Activated CD8-positive, alpha-beta memory T cell treated with anti-CD3 and anti-CD28 coated beads for 48 hours (primary cell): ENCODE measurements around the gene CD164L2.

Experiments
- DNase-seq, 3 experiments: peaks; one replicate each; pipeline ENCODE4 v3.0.0-alpha.2; 2020; ENCODE audit warnings: low read depth in 2 of 3, low spot score in 2 of 3

Gene CD164L2

DNA sequence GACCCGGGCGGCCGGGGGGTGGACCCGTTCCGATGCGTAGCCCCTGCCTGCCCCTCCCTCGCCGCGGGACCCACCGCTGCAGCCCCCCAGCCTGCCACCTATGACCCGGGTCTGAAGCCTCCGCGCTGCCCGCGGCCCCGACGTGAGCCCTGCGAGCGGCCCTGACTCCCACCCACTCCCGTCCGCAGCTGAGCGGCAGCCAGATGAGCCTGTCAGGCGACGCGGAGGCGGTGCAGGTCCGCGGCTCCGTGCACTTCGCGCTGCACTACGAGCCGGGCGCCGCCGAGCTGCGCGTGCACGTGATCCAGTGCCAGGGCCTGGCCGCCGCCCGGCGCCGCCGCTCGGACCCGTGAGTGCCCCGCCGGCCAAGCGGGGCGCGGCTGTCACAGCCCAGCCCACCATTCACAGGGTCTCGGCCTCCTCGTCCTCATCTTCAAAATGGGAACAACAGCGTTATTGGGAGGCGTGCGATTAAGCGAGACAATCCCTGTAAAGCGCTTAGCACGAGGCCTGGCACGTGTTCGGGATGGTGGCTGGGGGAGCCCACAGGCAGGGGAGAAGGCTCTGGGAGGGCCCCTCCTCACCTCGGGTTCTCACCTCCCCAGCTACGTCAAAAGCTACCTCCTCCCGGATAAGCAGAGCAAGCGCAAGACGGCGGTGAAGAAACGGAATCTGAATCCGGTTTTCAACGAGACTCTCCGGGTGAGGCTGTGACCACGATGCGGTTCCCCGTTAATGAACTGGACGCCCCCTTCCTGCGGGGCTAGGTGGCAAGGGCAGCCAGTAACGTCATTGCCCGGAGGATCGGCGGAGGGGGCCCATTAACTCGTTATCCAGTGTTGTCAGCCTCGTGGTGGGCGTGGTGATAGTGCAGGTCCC lies 33.1 kb downstream of the CD164L2 start:
- DNase-seq: no peak

DNA sequence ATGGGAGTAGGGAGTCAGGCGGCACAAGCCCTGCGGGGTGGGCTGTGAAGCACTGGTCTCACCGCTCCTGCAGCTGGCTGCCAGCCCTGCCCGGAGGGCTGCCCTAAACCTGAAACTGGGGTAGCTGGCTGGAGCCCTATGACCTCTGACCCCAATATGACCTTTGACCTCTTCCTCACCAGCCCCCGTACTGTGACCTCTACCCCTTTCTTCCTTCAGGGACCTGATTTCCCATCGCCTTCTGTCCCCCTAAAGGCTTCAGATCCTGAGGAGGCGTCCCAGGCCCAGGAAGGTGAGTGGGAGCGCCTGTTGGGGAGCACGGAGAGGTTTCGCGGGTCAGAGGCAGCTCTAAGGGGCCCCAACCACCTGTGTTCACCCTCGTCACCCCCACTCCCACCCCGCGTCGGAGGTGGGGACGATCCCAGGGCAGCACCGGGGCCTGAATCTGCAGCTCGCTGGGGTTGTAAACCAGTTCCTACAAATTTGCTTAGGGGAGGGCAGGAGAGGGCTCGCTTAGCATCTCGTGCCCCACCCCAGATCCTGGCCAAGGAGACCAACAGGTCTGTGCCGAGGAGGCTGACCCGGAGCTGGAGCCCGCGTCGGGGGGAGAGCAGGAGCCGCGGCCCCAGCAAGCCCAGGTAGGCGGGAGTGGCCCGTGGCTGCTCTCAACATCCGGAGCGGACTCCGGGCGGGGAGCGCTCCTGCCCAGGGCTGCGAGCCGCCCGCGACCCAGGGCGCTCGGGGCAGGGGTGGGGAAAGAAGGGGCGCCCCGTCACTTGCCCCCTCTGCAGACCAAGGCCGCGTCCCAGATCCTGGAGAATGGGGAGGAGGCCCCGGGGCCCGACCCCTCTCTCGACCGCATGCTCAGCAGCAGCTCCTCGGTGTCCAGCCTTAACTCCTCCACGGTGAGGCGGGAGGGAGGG lies 34.0 kb downstream of the CD164L2 start:
- no peak for DNase-seq

DNA sequence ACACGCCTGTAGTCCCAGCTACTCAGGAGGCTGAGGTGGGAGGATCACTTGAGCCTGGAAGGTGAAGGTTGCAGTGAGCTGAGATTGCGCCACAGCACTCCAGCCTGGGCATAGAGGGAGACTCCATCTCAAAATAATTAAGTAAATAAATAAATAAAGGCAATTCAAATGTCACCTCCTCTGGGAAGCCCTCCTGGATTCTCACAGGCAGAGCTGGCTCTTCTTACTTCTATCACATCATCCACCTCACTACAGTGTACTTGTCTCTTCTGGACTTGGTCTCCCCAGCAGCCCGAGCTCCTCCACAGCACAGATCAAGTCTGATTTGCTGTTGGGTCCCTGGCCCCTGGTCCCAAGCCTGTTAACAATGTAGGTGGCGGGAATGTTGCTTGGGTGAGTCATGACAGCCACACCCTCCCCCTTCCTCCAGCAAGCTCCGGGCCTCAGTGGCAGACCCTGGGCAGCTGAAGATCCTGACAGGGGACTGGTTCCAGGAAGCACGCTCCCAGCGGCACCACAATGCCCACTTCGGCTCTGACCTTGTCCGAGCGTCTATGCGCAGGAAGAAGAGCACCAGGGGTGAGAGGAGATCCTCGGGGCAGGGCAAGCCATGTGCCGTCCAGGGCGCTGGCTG lies 36.0 kb downstream of the CD164L2 start:
- no peak for DNase-seq

DNA sequence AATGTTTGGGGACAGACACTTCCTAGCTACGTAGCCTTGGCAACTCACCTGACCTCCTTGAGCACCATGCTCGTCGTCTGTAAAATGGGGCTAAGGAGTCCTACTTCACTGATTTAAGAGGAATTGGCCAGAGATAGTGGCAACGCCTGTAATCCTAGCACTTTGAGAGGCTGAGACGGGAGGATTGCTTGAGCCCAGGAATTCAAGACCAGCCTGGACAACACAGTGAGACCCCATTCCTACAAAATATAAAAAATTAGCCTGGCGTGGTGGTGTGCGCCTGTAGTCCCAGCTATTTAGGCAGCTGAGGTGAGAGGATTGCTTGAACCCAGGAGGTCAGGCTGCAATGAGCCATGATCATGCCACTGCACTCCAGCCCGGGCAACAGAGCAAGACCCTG lies 36.8 kb downstream of the CD164L2 start:
- no peak for DNase-seq

DNA sequence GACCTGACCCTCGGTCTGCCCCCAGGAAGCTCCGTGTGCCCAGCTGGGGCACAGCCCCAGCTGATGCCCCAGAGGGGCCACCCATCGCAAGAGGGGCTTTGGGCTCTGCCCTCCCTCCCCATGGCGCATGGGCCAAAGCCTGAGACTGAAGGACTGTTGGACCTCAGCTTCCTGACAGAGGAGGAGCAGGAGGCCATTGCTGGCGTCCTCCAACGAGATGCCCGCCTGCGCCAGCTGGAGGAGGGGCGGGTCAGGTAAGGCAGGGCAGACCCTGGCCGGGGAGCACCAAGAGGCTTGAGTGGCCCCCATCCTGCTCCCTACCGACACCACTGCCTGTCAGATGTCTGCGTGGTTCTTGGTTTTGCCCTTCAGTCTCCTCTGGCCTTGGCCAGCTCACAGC lies 37.9 kb downstream of the CD164L2 start:
- no peak for DNase-seq

DNA sequence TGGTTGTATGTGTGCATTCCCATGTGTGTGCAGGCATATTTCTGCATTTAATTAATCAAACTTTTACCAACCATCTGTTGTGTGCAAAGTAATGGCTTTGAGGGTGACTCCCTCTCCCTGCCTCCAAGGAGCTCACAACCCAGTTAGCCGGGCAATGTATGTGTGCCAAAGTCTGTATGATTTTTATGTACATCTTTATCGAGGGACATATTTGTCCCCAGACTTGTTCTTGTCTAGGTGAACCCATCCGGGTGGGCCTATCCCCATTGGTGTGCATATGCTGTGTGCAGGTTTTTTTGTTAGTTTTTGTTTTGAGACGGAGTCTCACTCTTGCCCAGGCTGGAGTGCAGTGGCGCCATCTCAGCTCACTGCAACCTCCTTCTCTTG lies 39.5 kb downstream of the CD164L2 start:
- no peak for DNase-seq

DNA sequence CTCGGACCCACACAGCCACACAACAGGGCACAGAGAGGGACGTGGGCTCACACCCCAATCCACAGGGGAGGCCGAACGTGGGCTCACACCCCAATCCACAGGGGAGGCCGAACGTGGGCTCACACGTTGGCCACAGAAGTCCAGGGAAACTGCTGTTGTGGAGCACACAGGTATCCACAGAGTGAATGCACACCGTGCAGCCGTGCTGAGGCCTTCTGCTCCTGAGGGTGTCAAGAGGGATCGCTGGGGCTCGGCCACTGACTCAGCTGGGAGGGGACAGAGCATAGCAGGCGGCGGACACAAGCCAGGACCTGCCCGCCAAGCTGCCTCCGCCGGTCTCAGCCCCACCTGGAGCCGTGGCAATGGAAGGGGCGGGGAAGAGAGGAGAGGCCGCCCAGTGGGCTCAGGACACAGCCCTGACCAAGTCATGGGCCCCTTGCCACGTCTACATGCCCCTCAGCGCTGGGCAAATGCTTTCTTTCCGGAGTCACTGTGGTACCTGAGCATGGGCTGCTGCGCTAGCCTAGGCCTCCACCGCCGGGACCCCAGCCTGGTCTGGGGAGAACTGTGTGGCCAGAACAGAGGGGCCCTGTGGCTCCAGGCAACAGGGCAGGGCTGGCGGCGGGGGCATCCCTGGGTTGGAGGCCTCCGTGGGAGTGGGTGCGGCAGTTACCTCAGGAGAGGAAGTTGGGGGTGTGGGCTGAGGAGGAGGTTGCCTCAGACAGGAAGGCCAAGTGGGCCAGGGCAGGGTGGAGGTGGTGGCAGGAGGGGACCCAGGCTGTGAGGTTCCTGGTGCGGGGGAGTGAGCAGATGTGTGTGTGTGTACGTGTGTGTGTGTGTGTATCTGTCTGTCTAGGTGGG lies 40.1 kb downstream of the CD164L2 start:
- no peak for DNase-seq

DNA sequence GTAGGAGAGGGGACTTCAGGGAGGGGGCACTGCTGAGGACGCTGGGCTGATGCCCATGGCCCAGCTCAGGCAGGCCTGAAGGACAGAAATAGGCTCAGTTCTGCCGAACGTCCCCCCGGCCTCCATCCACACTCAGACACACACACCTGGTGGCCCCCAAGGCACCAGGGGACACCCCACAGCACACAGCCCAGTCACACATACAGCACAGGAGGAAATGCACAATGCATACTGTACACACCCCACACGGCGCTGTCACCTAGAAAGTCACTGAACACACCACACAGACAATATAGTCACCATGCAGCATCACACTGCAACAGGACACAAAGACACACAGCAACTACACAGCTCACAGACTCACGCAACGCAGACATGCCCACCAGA lies 40.7 kb downstream of the CD164L2 start:
- no peak for DNase-seq

DNA sequence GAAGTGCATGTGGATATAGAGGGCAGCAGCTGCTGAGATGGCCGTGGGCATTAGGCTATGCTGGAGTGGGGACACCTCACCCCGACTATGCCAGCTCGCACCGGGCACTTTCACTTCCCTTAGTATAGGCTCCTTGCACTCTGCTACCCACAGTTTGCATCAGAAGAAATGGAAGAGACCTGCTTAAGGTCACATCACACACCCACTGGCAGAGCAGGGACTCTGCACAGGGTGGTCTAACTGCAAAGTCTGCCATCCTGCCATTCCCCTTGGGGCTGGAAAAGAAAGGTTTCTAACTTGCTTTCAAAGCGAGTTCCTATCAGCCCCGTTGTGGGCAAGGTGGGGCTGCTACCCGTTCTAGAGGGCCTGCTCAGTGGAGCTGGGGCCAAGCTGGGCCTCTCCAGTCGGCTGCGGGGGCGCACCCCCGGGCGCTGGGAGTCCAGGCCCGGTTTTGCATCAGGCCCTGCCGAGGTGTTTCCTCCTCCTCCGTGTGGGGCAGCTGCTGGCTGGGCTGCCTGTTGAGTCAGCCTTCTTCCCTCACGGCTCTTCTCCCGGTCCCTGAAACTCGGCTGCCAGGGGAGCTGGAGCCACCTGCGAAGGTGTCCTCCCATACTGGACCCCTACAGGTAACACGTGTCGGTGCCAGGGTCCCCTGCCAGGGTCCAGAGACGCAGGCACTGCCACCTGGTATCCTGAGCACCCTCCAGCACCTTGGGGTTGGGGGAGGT lies 41.4 kb downstream of the CD164L2 start, which contains the start of gene SYTL1:
TSS of gene SYTL1 (plus strand) at position 498 of the 728 bp plus-strand sequence. CDS start 3,313 bp downstream, outside the sequence.
- peak in 1 of 3 experiments; percentile 52 for DNase-seq

DNA sequence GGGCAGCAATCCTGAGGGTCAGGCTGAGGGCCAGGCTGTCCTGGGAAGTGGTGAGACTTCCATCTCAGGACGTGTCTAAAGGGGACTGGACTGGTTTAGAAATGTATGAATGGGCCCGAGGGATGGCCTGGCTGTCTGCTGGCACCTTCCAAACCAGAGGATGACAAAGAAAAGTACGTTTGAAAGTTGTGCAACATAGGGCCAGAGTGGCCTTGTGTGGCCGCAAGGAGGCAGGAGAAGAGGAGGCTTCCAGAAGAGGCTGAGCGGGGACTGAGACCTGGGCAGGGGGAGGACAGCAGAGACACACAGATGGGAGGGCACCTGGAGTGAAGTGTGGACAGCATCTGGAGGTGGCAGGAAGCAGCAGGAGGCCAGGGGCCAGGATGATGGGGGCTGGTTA lies 43.9 kb downstream of the CD164L2 start:
- DNase-seq: no peak

DNA sequence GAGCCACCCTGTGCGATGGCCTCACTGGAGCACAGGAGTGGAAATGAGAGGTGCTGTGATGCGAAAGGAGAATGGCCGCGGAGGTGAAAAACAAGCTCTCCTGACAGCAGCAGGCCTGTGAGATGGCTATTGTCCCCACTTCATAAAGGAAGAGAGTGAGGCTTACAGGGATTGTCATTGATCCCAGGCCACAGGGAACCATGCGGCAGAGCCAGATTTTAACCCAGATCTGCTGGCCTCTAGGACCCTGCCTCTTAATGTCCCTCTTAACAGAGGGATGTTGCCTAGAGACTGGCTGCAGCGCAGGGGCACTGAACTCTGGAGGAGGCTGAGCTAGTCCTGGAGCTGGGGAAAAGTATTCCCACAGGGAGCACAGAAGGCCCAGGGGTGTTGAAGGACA lies 44.4 kb downstream of the CD164L2 start:
- DNase-seq: no peak

DNA sequence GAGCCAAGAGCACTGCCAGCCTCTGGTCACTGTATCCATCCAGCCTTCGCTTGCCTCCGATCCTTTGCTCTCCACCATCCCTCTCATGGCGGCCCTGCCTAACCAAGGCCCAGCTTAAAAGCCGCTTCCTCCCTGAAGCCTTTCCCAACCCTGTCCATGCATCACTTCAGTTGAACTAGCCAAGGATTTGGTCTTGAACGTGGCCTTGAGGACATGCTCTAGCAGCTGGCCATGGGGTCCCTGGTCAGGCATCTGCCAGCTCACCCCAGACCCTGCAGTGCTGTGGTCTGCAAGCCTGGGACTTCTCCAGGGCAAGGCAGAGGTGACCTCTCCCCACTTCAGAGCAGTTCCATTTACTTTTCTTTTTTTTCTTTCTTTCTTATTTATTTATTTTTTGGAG lies 46.4 kb downstream of the CD164L2 start:
- no peak for DNase-seq

DNA sequence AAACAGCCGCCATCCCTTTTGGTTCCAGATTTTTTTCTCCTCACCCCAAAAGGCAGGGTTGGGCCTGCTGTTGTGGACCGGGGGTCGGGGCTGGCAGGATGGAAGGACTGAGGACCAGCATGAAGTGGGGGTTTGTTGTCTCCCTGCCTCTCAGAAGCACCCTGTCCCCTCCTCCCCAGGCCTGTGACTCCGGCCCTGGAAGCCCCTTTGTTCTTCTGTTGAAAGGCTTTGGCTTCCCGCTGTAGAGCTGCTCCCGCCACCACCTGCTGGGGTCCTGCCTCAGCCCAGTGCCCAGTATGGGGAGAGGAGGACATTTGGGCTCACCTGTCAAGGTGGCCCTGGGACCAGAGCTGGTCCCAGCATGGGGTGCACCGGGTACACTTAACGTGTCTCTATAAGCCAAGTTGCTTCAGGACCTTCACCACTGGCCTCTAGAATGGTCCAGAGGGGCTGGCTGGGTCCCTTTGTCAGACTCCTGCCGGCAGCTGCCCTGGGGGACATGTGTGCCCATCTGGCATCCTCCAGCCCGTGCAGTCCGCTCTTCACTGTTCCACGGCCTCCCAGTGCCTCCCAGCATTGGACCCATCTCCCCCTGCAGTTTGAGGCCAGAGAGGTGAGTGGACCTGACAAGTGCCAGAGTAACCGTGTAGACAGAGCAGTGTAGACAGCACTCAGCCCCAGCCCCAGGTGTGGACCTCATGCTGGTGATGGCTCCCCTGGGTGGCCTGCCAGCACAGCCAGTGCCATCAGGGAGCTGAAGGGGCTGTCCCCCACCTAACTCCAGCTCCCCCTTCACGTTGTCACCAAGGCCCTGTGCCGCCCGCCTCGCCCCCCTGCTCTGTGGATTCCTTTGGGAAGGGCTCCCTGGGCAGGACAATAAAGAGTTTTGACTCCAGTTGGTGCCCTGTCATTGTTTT lies 47.4 kb downstream of the CD164L2 start:
- DNase-seq: no peak

DNA sequence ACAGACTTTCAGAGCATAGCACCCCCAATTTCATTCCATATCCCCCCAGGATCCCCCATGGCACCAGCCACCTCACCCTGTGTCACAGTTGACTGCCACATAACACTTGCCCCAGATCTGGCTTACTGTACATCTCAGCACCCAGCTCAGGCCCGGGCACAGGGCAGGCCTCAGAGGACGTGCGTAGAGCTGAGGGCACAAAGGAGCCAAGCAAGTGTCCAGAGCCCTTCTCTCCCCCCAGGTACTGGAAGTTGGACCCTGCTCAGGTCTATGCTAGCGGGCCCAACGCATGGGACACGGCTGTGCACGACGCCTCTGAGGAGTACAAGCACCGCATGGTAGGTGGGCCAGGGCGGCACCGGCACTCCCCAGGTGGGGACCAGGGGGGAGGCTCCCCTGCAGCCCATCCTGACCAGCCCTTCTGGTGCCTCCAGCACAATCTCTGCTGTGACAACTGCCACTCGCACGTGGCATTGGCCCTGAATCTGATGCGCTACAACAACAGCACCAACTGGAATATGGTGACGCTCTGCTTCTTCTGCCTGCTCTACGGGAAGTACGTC lies 49.3 kb downstream of the CD164L2 start:
- no peak for DNase-seq

DNA sequence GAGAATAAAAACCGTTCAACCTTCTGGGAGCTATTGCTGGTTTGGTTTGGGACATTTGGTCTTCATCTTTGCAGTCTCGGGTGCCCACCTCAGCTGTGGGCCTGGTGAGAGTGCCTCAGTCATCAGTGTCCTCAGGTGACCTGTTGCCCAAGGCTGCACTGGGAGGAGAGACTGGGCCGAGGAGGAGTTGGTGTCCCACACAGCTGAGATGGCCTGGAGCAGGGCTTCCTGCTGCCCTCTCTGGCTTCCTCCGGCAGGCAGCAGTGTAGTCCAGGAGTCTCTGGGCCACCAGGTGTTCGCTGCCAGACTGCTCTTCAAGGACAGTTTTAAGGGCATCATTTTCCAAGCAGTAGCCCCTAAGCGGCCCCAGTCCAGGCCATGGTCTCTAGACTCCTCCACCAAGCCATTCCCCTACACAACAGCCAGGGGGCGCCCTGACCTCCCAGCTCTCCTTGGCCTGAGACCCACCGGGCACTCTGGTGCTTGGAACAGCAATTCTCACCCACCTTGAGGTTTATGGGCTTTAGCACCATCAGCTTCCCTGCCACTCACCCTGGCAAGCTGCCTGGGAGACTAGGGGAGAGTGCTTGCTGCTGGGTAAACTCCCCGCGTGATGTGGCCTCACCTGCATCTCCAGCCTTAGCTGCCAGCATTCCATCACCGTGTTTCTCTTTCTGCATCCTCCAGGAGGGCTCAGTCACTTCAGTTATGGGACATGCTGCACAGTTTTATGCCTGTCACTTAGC lies 50.4 kb downstream of the CD164L2 start:
- no peak for DNase-seq

DNA sequence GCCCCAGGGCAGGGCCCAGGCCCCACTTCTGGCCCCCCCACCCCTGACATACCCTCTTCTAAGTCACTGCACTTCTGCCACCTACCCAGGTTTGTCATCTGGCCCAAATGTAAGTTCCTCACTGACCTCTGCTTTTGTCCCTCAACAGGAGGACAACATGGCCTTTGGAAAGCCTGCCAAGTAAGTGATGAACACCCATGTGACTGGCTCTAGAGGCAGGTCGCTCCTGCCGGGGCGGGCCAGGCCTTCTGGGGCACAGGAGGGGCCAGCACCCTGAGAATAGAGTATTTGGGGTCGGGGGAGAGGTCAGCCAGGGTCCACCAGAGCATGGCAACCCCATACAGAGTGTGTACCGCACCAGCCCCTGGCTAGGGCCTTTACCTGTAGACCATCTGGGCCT lies 51.2 kb downstream of the CD164L2 start:
- DNase-seq: no peak

DNA sequence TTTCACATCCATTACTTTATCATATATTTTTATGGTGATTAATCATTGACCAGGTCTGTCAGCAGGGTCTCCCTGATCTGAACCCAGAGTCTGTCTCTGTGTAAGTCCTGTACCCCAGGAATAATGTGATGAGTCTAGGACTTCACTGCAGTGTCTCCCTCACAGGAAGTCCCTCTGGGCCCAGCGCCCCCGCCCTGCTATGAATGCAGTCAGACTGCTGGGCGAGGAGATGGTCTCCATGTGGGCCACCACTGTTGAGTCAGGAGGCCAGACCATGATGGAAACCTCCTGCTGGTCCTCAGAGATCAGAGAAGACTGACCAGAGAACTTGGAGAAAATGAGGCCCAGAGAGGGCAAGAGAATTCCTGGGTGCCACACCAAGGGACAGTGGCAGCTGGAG lies 51.7 kb downstream of the CD164L2 start:
- DNase-seq: no peak

DNA sequence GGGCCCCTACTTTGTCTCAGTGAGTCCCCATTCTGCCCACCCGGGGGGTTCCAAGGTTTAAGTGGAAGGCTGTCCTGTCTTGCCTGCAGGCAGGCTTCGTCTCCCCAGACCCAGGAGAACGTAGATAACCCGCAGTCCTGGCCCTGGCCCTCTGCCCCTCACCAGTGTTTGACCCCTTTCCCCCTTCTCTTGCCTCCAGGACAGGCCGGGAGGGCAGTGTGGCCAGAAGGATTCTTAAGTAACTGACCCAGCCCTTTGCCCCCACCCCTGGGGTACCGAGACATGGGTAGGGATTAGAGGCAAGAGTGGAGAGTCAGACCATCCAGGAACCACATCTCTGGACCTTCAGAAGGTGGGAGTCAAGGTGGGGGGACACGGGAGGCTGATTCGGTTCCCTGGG lies 52.3 kb downstream of the CD164L2 start:
- DNase-seq: no peak
